Stimulated activated CD8-positive, alpha-beta memory T cell treated with anti-CD3 and anti-CD28 coated beads, Interleukin-7, amount 100 ng/mL, for 48 hours (primary cell): ENCODE data around the gene SIX4.

Experiments used
- DNase-seq, 2 donors: peaks; one replicate each; pipeline ENCODE4 v3.0.0-alpha.2; 2020; ENCODE audit warnings: low read depth in 1 of 2; ENCODE audit errors: extremely low read depth in 1 of 2

Gene SIX4

DNA sequence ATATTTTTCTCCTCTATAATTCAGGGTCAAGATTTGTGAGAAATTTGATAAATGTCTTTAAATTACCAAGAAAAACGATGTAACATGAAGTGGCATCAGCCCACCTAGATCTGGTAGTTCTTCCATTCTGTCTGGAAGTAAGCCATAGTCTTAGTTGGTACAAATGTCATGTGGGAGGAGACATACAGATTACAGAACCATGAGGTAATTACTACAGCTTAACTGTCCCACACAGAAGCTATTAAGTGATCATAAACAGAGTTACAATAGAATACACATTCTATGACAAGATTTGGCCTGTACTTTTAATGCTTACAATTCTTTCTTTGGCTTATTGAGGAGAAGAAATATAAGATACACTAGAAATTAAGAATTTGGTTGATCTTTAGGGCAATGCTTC is 61.2 kb downstream of the SIX4 start:
- no peak for DNase-seq

DNA sequence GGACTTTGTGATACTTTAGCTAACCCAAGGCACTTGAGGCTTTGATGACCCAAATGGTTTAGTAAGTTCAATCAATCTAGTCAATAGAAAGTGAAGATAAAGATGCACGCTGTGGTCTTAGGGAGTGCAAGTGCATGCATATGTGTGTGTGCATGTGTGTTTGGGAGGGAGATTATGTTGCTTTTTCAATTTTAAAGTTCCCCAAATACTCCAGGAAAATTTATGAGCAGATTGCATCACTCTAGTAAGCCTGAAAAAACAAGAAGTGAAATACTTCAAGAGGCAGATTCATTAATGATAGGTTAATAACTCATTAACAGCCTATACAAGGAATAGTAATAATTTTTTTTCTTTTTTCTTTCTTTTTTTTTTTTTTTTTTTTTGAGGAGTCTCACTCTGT is 62.4 kb downstream of the SIX4 start:
- DNase-seq, result no peak
